NCI-H69 (cell line): Measurements from ENCODE around the gene AAGAB.

ENCODE experiments used
- DNase-seq: peaks from one replicate; lab custom pipeline; 2025; lab: John Stamatoyannopoulos, UW

The AAGAB gene

GRCh38 chr15:67171471-67171870, 83.0 kb downstream of the AAGAB start:
- no peak for DNase-seq

- peak; percentile 46 for DNase-seq
Observed at GRCh38 chr15:67170143-67170925, 84.1 kb downstream of the AAGAB start.

GRCh38 chr15:67168694-67169093, 85.8 kb downstream of the AAGAB start:
- DNase-seq = no peak

- no peak for DNase-seq
Observed at GRCh38 chr15:67167091-67167490, 87.4 kb downstream of the AAGAB start.

- no peak for DNase-seq
Observed at GRCh38 chr15:67166280-67167009, 88.0 kb downstream of the AAGAB start.

GRCh38 chr15:67165254-67166253, 88.9 kb downstream of the AAGAB start:
- DNase-seq = no peak

- no peak for DNase-seq
Observed at GRCh38 chr15:67164811-67165253, 89.6 kb downstream of the AAGAB start.

GRCh38 chr15:67164401-67164791, 90.1 kb downstream of the AAGAB start:
- no peak for DNase-seq

GRCh38 chr15:67163180-67163579, 91.3 kb downstream of the AAGAB start:
- DNase-seq = no peak

- peak; percentile 83 for DNase-seq
Observed at GRCh38 chr15:67161881-67162280, 92.6 kb downstream of the AAGAB start.

GRCh38 chr15:67161412-67161811, 93.0 kb downstream of the AAGAB start:
- DNase-seq = no peak

- DNase-seq = no peak
Observed at GRCh38 chr15:67158367-67158766, 96.1 kb downstream of the AAGAB start.

GRCh38 chr15:67157521-67158252, 96.8 kb downstream of the AAGAB start:
- no peak for DNase-seq

- DNase-seq = no peak
Observed at GRCh38 chr15:67156834-67157233, 97.6 kb downstream of the AAGAB start.

GRCh38 chr15:67156426-67156825, 98.0 kb downstream of the AAGAB start:
- no peak for DNase-seq

GRCh38 chr15:67154249-67154648, 100.2 kb downstream of the AAGAB start:
- no peak for DNase-seq

GRCh38 chr15:67153044-67153443, 101.4 kb downstream of the AAGAB start:
- peak; percentile 42 for DNase-seq

- no peak for DNase-seq
Observed at GRCh38 chr15:67152429-67152828, 102.0 kb downstream of the AAGAB start.
